GM18519 (cell line): Measurements from ENCODE around the gene FRMD4A.

Experiments
- ATAC-seq: cut with Tn5 transposase; IDR thresholded peaks from one replicate; pipeline ENCODE4 v1.9.1; 2021; ENCODE audit warnings: mild to moderate bottlenecking, moderate library complexity; ENCODE audit not compliant: unreplicated experiment, low FRiP score

Gene FRMD4A

DNA sequence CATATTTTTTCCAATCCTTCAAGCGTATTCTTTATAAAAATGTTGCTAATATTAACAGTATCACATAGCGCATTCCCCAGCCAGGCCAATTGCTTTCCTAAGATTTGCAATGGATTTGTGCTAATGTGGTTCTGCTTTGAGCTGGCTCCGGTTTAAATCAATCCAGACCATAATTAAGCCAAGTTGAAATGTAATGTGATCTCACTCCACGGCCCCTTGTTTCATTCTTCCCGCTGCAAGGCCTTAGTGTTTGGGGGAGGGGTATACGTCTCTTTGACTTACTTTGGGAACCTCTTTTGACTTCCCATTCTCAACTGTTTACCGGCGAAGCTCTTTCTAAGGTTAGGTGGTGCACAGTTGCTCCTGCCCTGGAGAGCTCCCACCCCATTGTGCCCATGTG, 657.6 kb downstream of the FRMD4A start:
- ATAC-seq, result no peak

DNA sequence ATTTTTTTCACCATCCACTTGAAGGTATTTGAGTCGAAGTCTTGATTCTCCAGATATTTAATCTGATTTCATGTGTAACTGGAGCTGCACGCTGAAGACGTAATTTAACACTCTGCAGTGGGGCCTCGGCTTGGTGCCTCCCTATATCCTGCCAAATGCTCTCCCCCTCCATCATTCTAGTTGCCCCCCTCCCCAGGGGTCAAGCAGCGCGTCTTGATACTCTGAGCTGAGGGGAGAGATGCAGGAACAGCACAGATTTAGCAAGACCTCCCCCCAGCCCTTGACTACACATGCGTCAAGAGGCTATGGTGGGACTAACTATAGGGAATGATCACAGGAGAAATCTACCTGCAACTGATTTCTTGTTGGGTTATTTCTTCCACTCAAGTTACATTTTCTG, 658.2 kb downstream of the FRMD4A start:
- no peak for ATAC-seq

DNA sequence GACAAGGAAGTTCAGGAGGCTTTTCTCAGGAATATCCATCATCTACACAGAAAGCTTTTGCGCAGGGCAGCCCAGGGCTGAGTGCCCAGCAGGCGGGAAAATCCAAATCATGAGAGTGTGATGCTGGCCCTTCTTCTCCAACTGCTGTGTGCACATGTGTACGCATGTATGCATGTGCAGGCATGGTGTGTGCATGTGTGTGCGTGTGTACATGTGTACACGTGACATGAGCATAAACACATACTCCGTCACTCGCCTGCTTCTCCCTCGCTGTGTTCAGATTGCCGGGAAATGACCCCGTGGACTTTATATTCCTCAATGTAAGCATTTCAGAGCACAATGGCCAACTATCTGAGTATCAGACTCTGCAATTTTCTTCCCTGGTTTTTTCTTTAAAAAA, 658.8 kb downstream of the FRMD4A start:
- no peak for ATAC-seq

DNA sequence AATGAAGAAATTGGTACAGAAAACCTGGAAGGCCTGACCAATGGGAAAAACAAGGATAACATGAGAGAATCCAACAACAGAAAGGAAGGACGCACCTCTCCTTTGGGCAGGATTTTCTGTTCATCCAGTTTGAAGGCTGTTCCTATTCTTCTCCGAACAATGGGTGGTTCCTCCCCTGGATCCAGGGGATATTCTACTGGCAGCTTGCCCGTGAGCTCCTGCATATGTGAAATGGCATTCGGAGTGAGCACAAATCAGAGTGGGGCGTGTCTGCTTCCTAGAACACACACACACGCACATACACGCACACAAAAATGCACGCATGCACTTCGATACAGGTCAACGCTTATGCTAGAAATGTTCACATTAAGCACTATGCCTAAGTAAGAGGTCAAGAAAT, 660.4 kb downstream of the FRMD4A start:
- ATAC-seq, result no peak

DNA sequence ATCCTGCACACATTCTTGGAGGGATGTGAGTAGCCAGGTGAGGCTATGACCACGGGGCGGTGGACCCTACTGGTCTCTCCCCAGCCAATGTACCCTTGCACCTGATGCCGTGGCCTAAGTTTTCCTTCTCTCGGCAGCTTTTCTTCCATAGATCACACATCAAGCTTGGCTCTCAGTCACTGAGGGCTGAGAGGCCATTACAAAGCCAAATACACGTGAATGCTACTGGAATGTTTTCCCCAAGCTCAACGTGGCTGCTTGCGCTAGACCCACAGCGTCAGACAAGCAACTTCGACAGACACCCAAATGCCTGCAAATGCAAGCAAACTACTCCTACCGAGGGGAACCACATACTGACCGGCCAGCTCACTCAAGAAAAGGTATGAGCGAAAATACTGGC, 660.8 kb downstream of the FRMD4A start:
- ATAC-seq, result no peak

DNA sequence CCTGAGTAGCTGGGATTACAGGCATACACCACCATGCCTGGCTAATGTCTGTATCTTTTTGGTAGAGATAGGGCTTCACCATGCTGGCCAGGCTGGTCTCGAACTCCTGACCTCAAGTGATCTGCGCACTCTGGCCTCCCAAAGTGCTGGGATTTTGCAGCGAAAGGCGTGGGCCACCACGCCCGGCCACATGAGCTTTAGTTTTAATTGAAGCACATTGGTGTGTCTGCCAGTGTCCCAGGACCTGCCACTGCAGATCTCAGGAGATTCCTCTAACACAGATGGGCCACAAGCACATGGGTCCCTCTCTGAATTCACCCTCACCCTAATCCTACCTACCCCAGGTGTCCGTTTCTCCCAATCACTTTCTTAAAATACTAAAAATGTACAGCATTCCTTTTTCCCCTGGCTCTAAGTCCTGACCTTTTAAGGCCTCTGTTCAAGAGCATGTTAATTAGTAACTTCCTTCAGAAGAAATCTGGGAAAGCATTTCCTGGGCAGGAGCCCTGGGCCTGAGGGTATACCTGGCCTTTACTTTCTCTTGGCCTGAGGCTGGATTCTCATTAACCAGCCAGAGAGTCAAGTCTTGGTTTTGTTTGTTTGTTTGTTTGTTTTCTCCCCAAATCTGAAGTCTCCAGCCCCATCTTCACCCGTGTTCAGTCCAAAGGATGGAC, 661.4 kb downstream of the FRMD4A start:
- no peak for ATAC-seq

DNA sequence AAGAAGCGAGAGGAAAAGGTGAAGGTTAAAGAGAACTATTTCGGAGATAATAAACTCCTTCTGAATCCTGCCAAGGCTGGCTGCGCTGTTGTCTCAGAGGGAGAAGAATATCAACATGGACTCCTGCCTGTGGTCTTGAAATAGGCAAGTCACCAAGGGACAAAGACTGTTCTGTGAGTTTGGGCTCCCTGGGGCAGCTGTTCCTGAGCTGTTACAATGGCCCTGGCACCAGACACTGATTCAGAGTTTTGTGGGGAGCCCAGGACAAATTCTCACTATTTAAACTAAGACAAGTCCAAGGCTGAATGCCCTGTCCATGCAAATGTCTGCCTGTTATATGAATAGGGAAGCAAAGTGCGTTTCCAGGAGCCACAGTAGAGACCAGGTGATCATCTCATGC, 662.6 kb downstream of the FRMD4A start:
- no peak for ATAC-seq

DNA sequence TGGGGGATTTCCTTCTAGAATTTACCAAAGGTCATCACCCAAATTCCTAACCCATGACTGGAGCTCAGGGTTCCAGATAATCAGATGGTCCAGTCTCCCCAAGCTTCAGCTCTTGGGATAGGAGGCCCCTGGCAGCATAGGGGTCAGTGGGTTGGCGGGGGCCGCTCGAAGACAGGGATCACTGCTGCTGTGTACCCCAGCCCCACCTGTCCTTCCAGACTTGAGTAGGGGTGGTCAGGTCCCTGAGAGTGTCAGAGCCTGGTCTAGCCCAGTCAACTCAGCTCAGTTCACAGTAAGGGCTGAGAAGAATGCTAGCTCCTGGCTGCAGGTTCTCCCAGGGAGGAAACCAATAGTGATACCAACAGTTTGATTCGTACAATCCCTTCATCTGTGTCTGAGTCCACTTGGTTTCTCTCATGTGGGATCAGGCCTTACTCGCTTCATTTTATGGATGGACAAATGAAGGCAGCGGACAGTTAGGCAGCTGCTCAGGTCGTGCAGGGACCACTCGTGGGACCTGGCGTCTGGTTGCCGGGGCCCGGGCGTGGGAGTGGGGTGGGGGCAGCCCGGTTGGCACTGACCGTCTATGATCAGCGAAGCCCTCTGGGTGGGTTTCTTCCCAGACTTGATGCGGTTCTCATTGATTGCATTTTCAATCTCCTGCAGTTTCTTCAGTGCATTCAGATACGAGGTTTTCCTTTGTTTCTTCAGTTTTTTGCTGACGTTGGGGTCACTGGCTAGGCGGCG, 665.0 kb downstream of the FRMD4A start:
- ATAC-seq, result no peak

DNA sequence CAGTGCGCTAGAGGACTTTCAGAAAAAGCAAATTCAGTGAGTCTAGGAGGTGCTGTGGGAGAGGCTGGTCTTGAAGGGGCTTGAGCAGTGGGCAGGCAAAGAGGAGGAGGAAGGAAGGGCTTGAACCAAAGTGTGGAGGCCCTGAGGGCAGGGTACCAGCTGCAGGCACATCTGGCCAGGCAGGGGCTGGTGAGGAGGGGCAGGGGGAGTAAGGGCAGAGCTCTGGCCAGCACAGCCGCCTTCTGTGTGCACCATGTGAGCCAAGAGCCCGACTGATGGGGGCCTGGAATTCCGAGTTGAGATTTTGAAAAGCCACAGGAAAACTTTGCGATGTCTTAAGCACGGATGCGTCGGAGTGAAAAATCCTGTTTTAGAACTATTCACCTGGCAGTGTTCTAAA, 669.5 kb downstream of the FRMD4A start:
- no peak for ATAC-seq

DNA sequence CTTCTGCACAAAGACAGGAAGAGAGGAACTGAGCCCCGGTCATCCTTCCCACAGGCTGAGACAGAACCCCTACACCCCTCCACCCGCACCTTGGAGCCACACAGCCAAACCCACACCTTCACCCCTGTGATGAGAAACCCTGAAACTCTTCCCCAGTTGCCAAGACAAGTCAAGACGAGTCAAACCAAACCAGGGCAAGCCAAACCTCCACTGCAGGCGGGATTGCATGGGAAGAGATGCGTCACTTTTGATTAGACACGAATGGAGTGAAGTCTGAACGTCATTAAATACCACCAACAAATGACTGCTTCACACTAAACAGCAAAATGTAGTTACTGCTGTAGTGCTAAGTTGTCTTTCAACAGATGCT, 670.2 kb downstream of the FRMD4A start:
- ATAC-seq, result no peak

DNA sequence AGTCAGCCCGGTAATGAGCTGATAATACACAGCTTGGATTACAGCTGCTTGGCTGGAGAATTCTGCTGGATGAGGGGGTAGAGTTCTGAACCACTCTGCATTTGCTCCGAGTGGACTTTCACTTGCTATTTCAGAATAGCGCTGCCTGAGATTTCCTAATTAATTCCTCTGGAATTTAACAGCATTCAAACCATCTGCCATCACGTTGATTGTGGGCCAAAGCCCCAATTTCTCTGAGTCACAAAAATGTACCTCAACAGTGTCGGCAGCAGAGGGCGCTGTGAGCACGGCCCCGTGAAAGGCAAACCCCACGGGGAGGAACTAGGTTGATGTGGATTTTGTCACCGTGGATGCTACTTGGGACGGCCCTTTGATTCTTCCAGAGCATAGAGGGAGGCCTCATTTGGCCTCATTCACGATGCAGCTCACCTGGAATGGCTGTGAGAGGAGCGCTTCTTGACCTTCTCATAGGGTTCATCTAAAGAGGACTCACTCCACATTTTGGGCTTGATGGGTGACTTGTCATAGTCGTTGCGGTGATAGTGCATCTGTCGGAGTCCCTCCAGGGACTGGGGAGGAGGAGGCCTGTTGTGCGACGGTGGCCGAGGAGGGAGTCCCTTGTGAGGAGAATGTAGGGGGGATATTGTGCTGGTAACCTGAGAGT, 670.7 kb downstream of the FRMD4A start:
- no peak for ATAC-seq

DNA sequence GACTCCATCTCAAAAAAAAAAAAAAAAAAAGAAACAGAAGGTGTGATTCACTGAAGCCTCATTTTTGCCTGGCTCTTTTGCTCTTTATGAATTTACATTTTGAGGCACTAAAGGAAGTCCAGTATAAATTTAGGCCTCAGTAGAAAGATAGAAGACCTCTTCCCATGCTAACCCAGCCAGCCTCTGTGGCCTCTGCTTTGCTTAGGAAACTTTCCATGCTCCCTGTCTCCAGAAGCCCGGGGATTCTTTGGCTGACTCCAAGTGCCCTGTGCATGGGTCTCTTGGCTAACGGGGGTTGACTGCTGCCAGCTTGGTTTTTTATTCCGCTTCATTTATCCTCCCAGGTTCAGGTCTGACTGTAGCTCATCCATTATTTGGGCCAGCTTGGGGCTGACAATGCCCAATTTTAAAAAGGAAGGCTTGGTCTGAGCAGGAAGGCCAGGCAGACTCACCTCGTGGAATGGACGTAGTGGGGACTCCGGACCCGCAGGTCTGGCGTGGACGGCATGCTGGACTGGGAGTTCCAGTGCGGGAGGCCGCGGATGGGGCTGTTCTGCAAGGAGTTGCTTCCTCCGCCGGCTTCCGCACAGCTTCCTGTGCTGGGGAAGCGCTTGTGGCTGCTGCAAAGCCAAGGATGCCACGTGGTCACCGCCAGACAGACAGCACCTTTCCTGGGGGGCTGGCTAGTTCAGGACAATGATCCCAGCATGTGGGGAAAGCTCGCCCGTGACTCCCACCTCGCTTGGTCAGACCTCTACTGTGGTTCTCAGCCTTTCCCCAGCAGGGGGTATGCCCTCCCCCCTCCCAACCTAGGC, 671.6 kb downstream of the FRMD4A start:
- ATAC-seq, result no peak

DNA sequence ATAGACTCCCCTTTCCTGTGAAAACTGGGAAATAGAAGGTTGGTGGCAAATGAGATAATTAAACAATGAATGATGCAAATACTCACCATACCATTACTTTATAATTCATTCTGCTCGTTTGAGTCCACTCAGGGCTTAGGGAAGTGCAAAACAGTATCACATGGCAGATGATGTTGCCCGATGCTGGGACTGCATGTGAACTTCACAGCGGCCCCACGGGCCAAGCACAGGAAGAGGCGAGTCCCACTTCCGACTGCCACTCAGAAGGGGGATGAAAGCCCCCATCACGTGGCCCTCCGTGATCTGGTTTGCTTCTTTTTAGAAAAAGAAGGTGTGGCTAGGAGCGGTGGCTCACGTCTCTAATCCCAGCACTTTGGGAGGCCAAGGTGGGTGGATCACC, 672.5 kb downstream of the FRMD4A start:
- no peak for ATAC-seq

DNA sequence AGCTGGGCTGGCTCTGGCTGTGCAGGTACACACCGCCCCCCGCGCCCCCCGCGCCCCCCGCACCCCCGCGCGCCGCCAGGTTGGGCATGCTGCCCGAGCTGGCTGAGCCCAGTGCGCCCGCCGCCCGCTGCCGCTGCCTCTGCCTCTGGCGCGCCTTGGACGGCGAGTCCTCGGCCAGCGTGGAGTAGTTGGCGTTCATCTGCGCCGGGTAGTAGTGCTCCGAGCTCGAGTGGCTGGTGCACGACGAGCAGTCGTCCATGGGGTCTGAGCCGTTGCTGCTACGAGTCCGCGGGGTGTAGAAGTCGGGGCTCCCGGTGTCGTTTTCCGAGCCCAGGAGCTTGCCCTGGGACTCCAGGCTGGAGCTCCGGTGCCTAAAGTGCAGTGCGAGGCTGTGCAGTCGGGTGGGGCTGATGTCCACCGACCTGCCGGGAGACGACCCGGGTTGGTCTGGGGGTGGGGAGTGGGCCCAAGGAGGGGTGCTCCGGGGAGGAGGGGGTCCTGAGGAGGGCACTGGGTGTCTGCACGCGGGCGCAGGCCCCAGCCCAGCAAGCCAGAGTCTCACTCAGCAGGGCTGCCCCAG, 673.5 kb downstream of the FRMD4A start:
- no peak for ATAC-seq

DNA sequence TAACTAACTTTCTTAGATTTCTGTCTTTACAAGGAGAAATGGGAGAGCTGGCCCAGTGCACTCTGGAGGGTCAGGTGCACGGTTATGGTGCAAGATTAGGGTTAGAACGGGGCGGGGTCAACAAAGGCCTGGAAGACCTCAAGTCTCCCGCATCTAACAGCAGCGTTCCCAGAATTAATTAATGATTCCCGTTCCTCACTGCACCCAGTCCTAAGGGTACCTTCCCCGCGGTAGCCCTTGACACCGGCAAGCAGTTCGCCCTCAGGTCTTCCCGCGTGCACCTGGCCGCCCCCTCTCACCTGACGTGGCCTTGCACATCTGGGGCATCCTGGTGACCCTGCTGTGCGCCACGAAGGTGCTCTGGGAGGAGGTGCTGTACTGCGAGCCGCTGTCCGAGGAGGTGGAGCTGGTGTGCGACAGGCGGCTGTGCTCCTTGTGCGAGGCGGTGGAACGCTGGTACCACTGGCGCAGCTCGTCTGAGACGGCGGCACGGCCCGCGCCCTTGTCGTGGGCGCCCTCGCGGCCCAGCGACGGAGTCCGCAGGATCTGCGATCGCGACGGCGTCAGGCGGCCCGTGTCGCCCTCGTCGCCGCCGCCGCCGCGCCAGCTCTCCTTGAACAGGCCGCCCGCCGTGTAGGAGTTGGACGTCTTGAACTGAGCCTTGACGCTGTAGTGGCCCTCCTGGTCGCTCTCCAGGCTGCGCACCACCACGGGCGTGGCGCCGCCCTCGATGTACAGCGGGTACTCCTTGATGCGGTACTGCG, 674.2 kb downstream of the FRMD4A start:
- ATAC-seq, result no peak

DNA sequence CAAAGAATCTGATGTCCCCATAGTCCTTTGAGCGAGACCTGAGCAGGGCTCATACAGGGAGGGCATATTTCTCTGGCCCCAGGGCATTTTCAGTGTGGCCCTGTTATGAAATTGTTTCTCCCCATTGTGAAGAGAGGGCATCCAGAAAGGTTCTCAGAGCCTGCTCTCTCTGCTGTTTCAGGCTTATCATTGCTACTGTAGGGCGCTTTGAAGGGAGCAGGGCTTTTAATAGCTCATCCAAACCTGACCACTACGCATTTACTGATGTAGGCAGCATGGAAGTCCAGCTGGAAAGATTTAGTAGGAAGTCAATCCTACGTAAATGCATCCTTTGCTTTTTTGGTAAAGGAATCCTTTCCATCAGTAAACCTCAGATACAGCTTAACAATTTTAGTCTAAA, 675.9 kb downstream of the FRMD4A start:
- ATAC-seq, result no peak

DNA sequence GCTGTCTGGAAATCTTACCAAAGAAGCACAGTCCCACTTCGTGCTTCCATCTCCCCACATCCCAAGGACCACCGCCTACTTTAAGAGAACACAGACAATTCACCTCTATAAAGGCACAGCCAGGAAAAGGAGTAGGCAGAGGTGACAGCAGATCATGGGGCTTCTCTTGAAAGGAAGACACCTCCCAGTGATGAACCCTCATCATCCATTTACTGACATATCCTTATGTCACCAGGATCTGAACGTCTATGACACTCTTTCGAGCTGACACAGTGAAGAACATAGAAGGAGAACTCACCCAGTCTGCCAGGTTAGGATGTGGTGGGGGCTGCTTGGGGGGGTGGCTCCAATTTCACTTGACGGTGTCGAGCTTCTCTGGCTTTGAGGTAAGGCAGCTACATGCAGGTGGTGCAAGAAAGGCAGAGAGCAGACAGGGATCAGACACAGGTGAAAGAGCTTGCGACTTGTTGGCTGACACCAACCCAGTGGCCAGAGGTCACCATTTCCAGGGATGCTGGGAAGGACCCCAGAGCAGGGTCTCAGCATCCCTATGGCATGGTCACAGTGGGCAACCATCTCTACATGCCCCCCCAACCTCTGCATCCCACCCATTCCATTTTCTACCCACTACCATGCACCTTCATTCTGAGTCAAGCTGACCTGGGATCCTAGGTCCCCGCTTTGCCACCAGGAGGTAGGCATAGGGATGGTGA, 676.5 kb downstream of the FRMD4A start:
- no peak for ATAC-seq

DNA sequence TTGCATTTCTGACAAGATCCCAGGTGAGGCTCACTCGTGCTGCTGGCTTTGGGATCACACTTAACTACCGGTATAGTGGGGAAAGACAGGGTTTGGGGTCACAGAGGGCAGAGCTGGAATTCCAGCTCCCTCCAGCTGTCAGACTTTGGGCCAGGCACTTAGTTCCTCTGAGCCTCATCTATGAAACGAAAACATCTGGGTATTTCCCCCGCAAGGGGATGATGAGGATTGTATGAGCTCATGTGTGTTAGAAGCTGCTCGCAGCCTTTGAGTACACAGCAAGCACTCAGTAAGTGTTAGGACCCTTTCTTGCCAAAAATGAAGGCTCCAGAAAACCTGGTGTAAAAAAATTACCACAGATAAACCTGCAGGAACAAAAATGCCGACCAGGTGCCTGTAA, 677.9 kb downstream of the FRMD4A start:
- no peak for ATAC-seq

DNA sequence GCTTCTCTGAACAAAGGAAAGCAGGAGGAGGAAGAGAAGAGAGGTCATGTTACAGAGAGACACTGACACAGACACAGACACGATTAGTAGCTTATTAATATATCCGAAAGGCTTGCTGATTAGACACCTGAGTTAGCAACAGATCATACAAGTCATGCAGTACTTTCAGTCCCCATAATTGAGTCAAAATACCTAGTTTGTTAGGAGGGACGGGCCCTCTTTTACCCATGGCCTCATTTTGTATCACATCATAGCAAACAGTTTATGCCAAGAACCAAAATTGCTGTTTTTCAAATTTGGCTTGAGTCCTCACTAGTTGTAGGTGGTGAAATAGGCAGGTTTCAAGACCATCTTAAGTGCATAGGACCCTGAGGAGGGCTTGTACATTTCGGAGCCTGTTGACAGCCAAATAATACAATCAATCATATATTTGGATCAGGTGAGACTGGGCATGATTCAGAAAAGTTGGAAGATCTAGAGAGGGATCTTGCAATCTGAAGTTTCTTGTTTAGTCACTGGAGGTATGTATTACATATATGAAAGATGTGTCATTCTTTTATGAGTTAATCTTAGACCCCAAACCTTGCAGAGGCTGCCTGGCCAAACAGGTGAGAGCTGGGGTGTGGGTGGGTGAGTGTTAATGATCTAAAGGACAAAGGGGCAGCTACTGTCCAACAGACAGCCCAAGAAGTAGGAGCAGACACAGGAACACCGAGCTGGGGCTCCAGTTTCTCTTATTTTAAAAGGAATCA, 678.6 kb downstream of the FRMD4A start:
- no peak for ATAC-seq
